IMR-90 (cell line): ENCODE data around the gene DBNDD1. TPM values are rescaled to one million over a fixed set of nuclear protein-coding genes. Genes with fewer than 3 reads are reported as not detected.
"Not testable (repeated sequence)": the region's sequence is repeated elsewhere in the genome, so short reads cannot be mapped to it uniquely, and the experiment has no call there.

Source experiments
- ATAC-seq: fragments of 200-7000 bp; cut with Tn5 transposase; 2 replicates; pipeline ENCODE4 v1.9.1; 2020; ENCODE audit warnings: low read depth, mild to moderate bottlenecking, moderate library complexity
- BruUV-seq: library from RNA; stranded (reverse); fragments of 400-500 nt; replicated peaks from 2 replicates; lab custom pipeline; 2021; lab: Mats Ljungman, UMichigan
- CTCF ChIA-PET: fragments of 300-600 bp; formaldehyde crosslinking; extraction: SDS; loops from one replicate; lab custom pipeline; 2021; ENCODE audit warnings: antibody characterized with exemption; lab: Yijun Ruan, JAX
- POLR2A ChIA-PET: fragments of 300-600 bp; sonication (Branson Sonifier 250); formaldehyde crosslinking; loops from one replicate; lab custom pipeline; 2022; ENCODE audit warnings: antibody characterized with exemption; ENCODE audit not compliant: unreplicated experiment; lab: Charles Lee
- DNase-seq: peaks from one replicate; pipeline ENCODE4 v3.0.0; 2013
- H2AFZ ChIP-seq: replicated peaks from 2 replicates; pipeline ENCODE3; 2013; ENCODE audit warnings: low read length, mild to moderate bottlenecking; ENCODE audit not compliant: poor library complexity
- H2AK5ac ChIP-seq: 2 replicates; pipeline ENCODE4 v1.6.1; 2013; ENCODE audit warnings: low read depth, low read length, inconsistent platforms
- H2AK9ac ChIP-seq: replicated peaks from 2 replicates; pipeline ENCODE3; 2013; ENCODE audit warnings: mild to moderate bottlenecking, low read depth, low read length, moderate library complexity; ENCODE audit not compliant: poor library complexity
- H2BK120ac ChIP-seq: 2 replicates; pipeline ENCODE4 v1.6.1; 2013; ENCODE audit warnings: low read depth, low read length, inconsistent platforms
- H2BK15ac ChIP-seq: 3 replicates; pipeline ENCODE4 v1.6.1; 2013; ENCODE audit warnings: low read depth, low read length, inconsistent platforms
- H2BK20ac ChIP-seq: 2 replicates; pipeline ENCODE4 v1.6.1; 2013; ENCODE audit warnings: low read depth, mild to moderate bottlenecking, inconsistent platforms, low read length, moderate library complexity
- H2BK5ac ChIP-seq: 2 replicates; pipeline ENCODE4 v1.6.1; 2013; ENCODE audit warnings: mild to moderate bottlenecking, low read depth, low read length, inconsistent platforms; ENCODE audit not compliant: poor library complexity, severe bottlenecking
- H3K14ac ChIP-seq: replicated peaks from 2 replicates; pipeline ENCODE4 v1.6.1; 2013; ENCODE audit warnings: low read depth, low read length, inconsistent platforms
- H3K18ac ChIP-seq: 2 replicates; pipeline ENCODE4 v1.6.1; 2013; ENCODE audit warnings: low read depth, low read length, control low read depth
- H3K23ac ChIP-seq: 2 replicates; pipeline ENCODE4 v1.6.1; 2013; ENCODE audit warnings: low read depth, low read length, inconsistent platforms
- H3K27ac ChIP-seq: 2 replicates; pipeline ENCODE4 v1.5.1; 2013; ENCODE audit warnings: mild to moderate bottlenecking, control low read depth, low read length; ENCODE audit not compliant: insufficient read depth
- H3K27me3 ChIP-seq: 2 replicates; pipeline ENCODE4 v1.6.1; 2013; ENCODE audit warnings: low read length; ENCODE audit not compliant: control insufficient read depth, insufficient read depth
- H3K36me3 ChIP-seq: 2 replicates; pipeline ENCODE4 v1.6.1; 2013; ENCODE audit warnings: low read length, mixed read lengths; ENCODE audit not compliant: control insufficient read depth, insufficient read depth
- H3K4ac ChIP-seq: 2 replicates; pipeline ENCODE4 v1.6.1; 2013; ENCODE audit warnings: low read depth, low read length, inconsistent platforms
- H3K4me1 ChIP-seq: 2 replicates; pipeline ENCODE4 v1.6.1; 2013; ENCODE audit warnings: low read length, mixed read lengths; ENCODE audit not compliant: control insufficient read depth, insufficient read depth
- H3K4me2 ChIP-seq: 2 replicates; pipeline ENCODE4 v1.6.1; 2013; ENCODE audit warnings: low read depth, mild to moderate bottlenecking, control low read depth, low read length, moderate library complexity
- H3K4me3 ChIP-seq: 2 replicates; pipeline ENCODE4 v1.5.1; 2013; ENCODE audit warnings: low read depth, mild to moderate bottlenecking, control low read depth, low read length, moderate library complexity; ENCODE audit not compliant: insufficient read depth
- H3K56ac ChIP-seq: 2 replicates; pipeline ENCODE4 v1.6.1; 2013; ENCODE audit warnings: low read length, inconsistent platforms; ENCODE audit not compliant: insufficient read depth; ENCODE audit errors: extremely low read depth
- H3K79me1 ChIP-seq, 2 experiments: 2 replicates each; pipeline ENCODE4 v1.6.1; 2013; ENCODE audit warnings: low read length in 2 of 2, inconsistent platforms in 1 of 2, low read depth in 1 of 2
- H3K9ac ChIP-seq: 2 replicates; pipeline ENCODE4 v1.6.1; 2013; ENCODE audit warnings: low read depth, low read length, control low read depth
- H3K9me1 ChIP-seq: 2 replicates; pipeline ENCODE4 v1.6.1; 2013; ENCODE audit warnings: low read length, inconsistent platforms; ENCODE audit not compliant: insufficient read depth
- H3K9me3 ChIP-seq: 2 replicates; pipeline ENCODE4 v1.6.1; 2013; ENCODE audit warnings: low read length; ENCODE audit not compliant: control insufficient read depth, insufficient read depth
- H4K20me1 ChIP-seq: 2 replicates; pipeline ENCODE4 v1.6.1; 2013; ENCODE audit warnings: low read length, inconsistent platforms; ENCODE audit not compliant: insufficient read depth
- H4K5ac ChIP-seq: 2 replicates; pipeline ENCODE4 v1.6.1; 2013; ENCODE audit warnings: mild to moderate bottlenecking, low read depth, low read length, control low read depth
- H4K8ac ChIP-seq, 2 experiments: 2 replicates each; pipeline ENCODE4 v1.6.1; 2013; ENCODE audit warnings: low read depth in 2 of 2, low read length in 2 of 2, control low read depth in 1 of 2, inconsistent platforms in 1 of 2
- H4K91ac ChIP-seq: 2 replicates; pipeline ENCODE4 v1.6.1; 2013; ENCODE audit warnings: low read depth, low read length, inconsistent platforms; ENCODE audit not compliant: insufficient read depth
- WGBS, 2 experiments: methylation state at CpG; one replicate each; pipeline versions ENCODE4 v1.1.5 to v1.1.7; 2013; ENCODE audit warnings: missing lambda C conversion rate in 2 of 2; ENCODE audit not compliant: insufficient read length in 1 of 2; ENCODE audit errors: extremely low coverage in 2 of 2; 5-methylcytosine and 5-hydroxymethylcytosine counted together
- dilution Hi-C: fragments of 300-500 bp; cut with HindIII; formaldehyde crosslinking; loops from one replicate; pipeline ENCODE4 v1.14.3; 2018; ENCODE audit warnings: low sequenced_read_pairs; ENCODE audit not compliant: unreplicated experiment
- in situ Hi-C: fragments of 300-500 bp; cut with MboI; formaldehyde crosslinking; loops from 3 replicates; pipeline ENCODE4 v1.14.3; 2019; ENCODE audit warnings: low sequenced_read_pairs, inconsistent platforms, mixed read lengths
- intact Hi-C: fragments of 100-400 bp; cut with micrococcal nuclease; formaldehyde crosslinking; loops from 2 replicates; pipeline ENCODE4 v1.10.0; 2022
- polyA plus RNA-seq, 3 experiments: library from polyadenylated mRNA; depleted of rRNA; stranded (reverse); fragments of >200 nt; gene quantifications; 2 replicates each; pipeline ENCODE4 v1.2.3, GENCODE V29; 2012; ENCODE audit warnings: low replicate concordance in 1 of 3
- total RNA-seq: library from RNA; depleted of rRNA; stranded (reverse); fragments of >200 nt; gene quantifications from 2 replicates; pipeline ENCODE4 v1.2.3, GENCODE V29; 2012

DBNDD1 gene
- total and polyA plus RNA-seq, 2 of the 4 experiments (the other 2 are of a cell fraction), result 3.4 to 23.0 TPM

DNA sequence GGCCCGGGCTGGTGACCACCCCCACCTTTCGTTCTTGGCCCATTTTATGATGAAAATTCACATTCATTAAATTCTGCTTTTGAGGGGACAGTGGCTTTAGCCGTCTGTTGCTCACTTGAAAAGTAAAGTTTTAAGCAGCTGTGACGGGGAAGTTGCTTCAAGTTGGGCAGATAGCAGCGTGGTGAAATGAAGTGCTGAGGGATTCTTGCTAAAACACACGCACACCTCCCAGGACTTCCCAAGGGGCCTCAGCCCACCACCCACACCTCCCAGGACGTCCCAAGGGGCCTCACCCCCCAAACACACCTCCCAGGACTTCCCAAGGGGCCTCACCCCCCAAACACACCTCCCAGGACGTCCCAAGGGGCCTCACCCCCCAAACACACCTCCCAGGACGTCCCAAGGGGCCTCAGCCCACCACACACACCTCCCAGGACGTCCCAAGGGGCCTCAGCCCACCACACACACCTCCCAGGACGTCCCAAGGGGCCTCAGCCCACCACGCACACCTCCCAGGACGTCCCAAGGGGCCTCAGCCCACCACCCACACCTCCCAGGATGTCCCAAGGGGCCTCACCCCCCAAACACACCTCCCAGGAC lies 11.5 kb downstream of the DBNDD1 start:
- intact Hi-C loops, H3K23ac ChIP-seq, H3K9me1 ChIP-seq, H2BK120ac ChIP-seq, in situ Hi-C loops, CTCF ChIA-PET, H2AFZ ChIP-seq, H3K4me2 ChIP-seq, BruUV-seq, H3K27ac ChIP-seq, H3K4me1 ChIP-seq, H2BK5ac ChIP-seq, DNase-seq, H2AK5ac ChIP-seq, H4K8ac ChIP-seq, H3K79me1 ChIP-seq, H3K56ac ChIP-seq, ATAC-seq, dilution Hi-C loops, H3K36me3 ChIP-seq, H3K4me3 ChIP-seq, H2BK20ac ChIP-seq, H2AK9ac ChIP-seq, H4K20me1 ChIP-seq, POLR2A ChIA-PET, H2BK15ac ChIP-seq, H3K18ac ChIP-seq, H4K5ac ChIP-seq, H3K9me3 ChIP-seq, H3K4ac ChIP-seq, H3K9ac ChIP-seq, H3K14ac ChIP-seq, H4K91ac ChIP-seq, H3K27me3 ChIP-seq: not testable (repeated sequence)
- WGBS, 2 experiments, result 38% methylated on average over 2 of the region's 13 CpGs; no CpG with 5 or more reads in 1 of the 2 experiments
